ENCODE results near the gene AHI1. TPM values are rescaled to one million over a fixed set of nuclear protein-coding genes. Genes with fewer than 3 reads are reported as not detected.

Gene AHI1
- total RNA-seq, 1 donor from 2014 or later: 14.2 TPM

DNA sequence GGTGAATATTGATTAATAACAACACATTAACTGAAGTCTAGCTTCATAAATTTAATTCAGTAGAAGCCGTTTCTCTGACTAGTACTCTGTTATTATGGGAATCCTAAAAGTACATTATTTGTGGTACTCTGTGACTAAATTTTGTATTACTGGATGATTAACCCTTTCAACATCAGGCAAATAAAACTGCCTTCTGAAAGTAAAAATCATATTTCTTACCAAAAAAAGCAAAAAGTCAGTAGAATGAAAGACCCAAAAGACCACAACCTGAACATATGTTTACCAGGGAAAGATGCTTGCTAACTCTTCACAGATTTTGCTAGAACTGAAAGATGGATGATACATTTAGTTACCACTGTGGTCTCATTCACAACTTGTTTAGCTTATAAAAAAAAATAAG is 73.2 kb downstream of the AHI1 start:
- Histone ChIP-seq H3K79me2 (ENCODE audit: insufficient read depth, low read length) (no peaks in the 10 kb centered on the region), H3K4me2 (ENCODE audit: low read length) (no peak overlapping the region), H3K36me3 (ENCODE audit: insufficient read depth, low read length) (no peaks in the 10 kb centered on the region), H4K20me1 (ENCODE audit: insufficient read depth, low read length) (no peaks in the 10 kb centered on the region), H3K9me3 (ENCODE audit: insufficient read depth, low read depth, low read length) (no peaks in the 10 kb centered on the region), H3K9ac (ENCODE audit: low read length) (no peak overlapping the region), H2AFZ (ENCODE audit: low read depth, low read length) (no peak overlapping the region), H3K27ac (ENCODE audit: low read depth, low read length) (no peak overlapping the region), H3K4me1 (ENCODE audit: insufficient read depth, low read length) (peaks cover 6% of the 10 kb centered on the region), H3K27me3 (ENCODE audit: insufficient read depth, low read length) (no peaks in the 10 kb centered on the region), H3K4me3 (ENCODE audit: insufficient read depth, low read depth, low read length) (no peak overlapping the region)
- no peak for FAIRE-seq
- DNase-seq (ENCODE audit: low read depth): no peak
- H3K9me3 Mint-ChIP-seq (ENCODE audit: unreplicated experiment): no peaks in the 10 kb centered on the region
- TF ChIP-seq, protein P1, sequence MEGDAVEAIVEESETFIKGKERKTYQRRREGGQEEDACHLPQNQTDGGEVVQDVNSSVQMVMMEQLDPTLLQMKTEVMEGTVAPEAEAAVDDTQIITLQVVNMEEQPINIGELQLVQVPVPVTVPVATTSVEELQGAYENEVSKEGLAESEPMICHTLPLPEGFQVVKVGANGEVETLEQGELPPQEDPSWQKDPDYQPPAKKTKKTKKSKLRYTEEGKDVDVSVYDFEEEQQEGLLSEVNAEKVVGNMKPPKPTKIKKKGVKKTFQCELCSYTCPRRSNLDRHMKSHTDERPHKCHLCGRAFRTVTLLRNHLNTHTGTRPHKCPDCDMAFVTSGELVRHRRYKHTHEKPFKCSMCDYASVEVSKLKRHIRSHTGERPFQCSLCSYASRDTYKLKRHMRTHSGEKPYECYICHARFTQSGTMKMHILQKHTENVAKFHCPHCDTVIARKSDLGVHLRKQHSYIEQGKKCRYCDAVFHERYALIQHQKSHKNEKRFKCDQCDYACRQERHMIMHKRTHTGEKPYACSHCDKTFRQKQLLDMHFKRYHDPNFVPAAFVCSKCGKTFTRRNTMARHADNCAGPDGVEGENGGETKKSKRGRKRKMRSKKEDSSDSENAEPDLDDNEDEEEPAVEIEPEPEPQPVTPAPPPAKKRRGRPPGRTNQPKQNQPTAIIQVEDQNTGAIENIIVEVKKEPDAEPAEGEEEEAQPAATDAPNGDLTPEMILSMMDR (IDR thresholded peaks at IDR 0.05; ENCODE audit: insufficient read depth, low read depth, low read length): no peak
- TF ChIP-seq EZH2 (IDR thresholded peaks at IDR 0.05; ENCODE audit: insufficient read depth, low read length): no peak
- H3K4me3 Mint-ChIP-seq (ENCODE audit: unreplicated experiment): no peak overlapping the region
- H3K4me1 Mint-ChIP-seq (ENCODE audit: low read depth, unreplicated experiment): no peaks in the 10 kb centered on the region
- no peaks in the 10 kb centered on the region for H3K27me3 Mint-ChIP-seq (ENCODE audit: low read depth, unreplicated experiment)
- H3K27ac Mint-ChIP-seq (ENCODE audit: unreplicated experiment): no peak overlapping the region
- no peaks in the 10 kb centered on the region for H3K36me3 Mint-ChIP-seq (ENCODE audit: low read depth, unreplicated experiment)

DNA sequence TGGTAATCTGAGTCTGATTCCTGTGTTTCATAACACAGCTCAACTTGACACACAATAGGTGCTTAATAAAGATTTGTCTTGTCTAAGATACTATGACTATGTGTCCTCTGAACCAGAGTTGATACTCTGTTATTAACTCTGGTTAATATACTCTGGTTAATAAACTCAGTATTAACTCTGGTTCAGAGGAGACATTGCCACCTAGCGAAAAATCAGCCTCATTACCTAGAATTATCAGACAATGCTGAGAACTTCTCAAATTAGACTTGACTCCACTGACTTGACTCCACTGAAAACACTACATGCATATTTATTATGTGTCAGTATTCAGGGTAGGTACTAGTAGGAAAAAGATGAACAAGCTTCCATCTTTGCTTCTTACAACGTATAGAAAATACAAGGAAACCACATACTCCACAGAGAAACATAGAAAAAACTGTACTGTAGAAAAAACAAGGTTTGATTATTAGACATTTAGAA is 73.9 kb downstream of the AHI1 start:
- FAIRE-seq (peak; percentile 65), DNase-seq (ENCODE audit: low read depth) (peak; percentile 20)
- Mint-ChIP-seq H3K9me3 (ENCODE audit: unreplicated experiment) (no peaks in the 10 kb centered on the region), H3K4me1 (ENCODE audit: low read depth, unreplicated experiment) (no peaks in the 10 kb centered on the region), H3K27ac (ENCODE audit: unreplicated experiment) (no peak overlapping the region), H3K27me3 (ENCODE audit: low read depth, unreplicated experiment) (no peaks in the 10 kb centered on the region), H3K36me3 (ENCODE audit: low read depth, unreplicated experiment) (no peaks in the 10 kb centered on the region), H3K4me3 (ENCODE audit: unreplicated experiment) (no peak overlapping the region)
- Histone ChIP-seq H3K27ac (ENCODE audit: low read depth, low read length) (no peak overlapping the region), H3K4me3 (ENCODE audit: insufficient read depth, low read depth, low read length) (no peak overlapping the region), H3K4me2 (ENCODE audit: low read length) (no peak overlapping the region), H3K9ac (ENCODE audit: low read length) (no peak overlapping the region), H2AFZ (ENCODE audit: low read depth, low read length) (no peak overlapping the region), H4K20me1 (ENCODE audit: insufficient read depth, low read length) (no peaks in the 10 kb centered on the region), H3K27me3 (ENCODE audit: insufficient read depth, low read length) (no peaks in the 10 kb centered on the region), H3K36me3 (ENCODE audit: insufficient read depth, low read length) (no peaks in the 10 kb centered on the region), H3K4me1 (ENCODE audit: insufficient read depth, low read length) (peaks cover 10% of the 10 kb centered on the region), H3K9me3 (ENCODE audit: insufficient read depth, low read depth, low read length) (no peaks in the 10 kb centered on the region), H3K79me2 (ENCODE audit: insufficient read depth, low read length) (no peaks in the 10 kb centered on the region)
- TF ChIP-seq EZH2 (IDR thresholded peaks at IDR 0.05; ENCODE audit: insufficient read depth, low read length): no peak
- TF ChIP-seq, protein P1 (IDR thresholded peaks at IDR 0.05; ENCODE audit: insufficient read depth, low read depth, low read length): peak; percentile 75

DNA sequence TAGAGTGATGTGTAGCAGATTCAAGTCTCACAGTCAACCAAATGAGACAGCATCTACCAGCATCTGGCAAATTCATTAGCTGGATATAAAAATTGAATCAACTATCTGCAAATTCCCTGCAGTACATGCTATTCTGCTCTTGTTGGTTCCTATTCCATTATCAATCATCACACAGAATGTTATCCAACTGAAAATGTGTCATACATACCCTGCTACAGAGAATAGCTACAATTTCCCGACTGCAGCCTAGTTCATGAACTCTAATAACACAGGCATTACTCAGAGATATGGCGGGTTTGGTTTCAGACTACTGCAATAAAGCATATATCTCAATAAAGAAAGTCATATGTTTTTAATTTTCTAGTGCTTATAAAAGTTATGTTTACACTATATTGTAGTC is 78.4 kb downstream of the AHI1 start:
- DNase-seq (ENCODE audit: low read depth) (peak; percentile 81), FAIRE-seq (peak; percentile 56)
- peak overlapping the region; percentile 10 for H3K27ac ChIP-seq (ENCODE audit: low read depth, low read length)
- peaks cover 10% of the 10 kb centered on the region for H3K4me1 ChIP-seq (ENCODE audit: insufficient read depth, low read length)
- no peak overlapping the region for H3K9ac ChIP-seq (ENCODE audit: low read length)
- TF ChIP-seq, protein P1 (IDR thresholded peaks at IDR 0.05; ENCODE audit: insufficient read depth, low read depth, low read length): no peak
- TF ChIP-seq EZH2 (IDR thresholded peaks at IDR 0.05; ENCODE audit: insufficient read depth, low read length): no peak
- Mint-ChIP-seq H3K4me3 (ENCODE audit: unreplicated experiment) (no peak overlapping the region), H3K4me1 (ENCODE audit: low read depth, unreplicated experiment) (no peaks in the 10 kb centered on the region), H3K36me3 (ENCODE audit: low read depth, unreplicated experiment) (no peaks in the 10 kb centered on the region), H3K27me3 (ENCODE audit: low read depth, unreplicated experiment) (no peaks in the 10 kb centered on the region), H3K27ac (ENCODE audit: unreplicated experiment) (no peak overlapping the region), H3K9me3 (ENCODE audit: unreplicated experiment) (no peaks in the 10 kb centered on the region)
- H2AFZ ChIP-seq (ENCODE audit: low read depth, low read length): no peak overlapping the region
- H3K4me2 ChIP-seq (ENCODE audit: low read length): peak overlapping the region; percentile 32
- H3K4me3 ChIP-seq (ENCODE audit: insufficient read depth, low read depth, low read length): no peak overlapping the region
- H3K36me3 ChIP-seq (ENCODE audit: insufficient read depth, low read length): peaks cover 4% of the 10 kb centered on the region
- no peaks in the 10 kb centered on the region for H3K79me2 ChIP-seq (ENCODE audit: insufficient read depth, low read length)
- H3K9me3 ChIP-seq (ENCODE audit: insufficient read depth, low read depth, low read length): no peaks in the 10 kb centered on the region
- H3K27me3 ChIP-seq (ENCODE audit: insufficient read depth, low read length): no peaks in the 10 kb centered on the region
- no peaks in the 10 kb centered on the region for H4K20me1 ChIP-seq (ENCODE audit: insufficient read depth, low read length)

All from astrocyte (in vitro differentiated cells and primary cell).